NCI-H187 (cell line): Measurements from ENCODE around the gene MYOZ3.

Source experiments
- DNase-seq, 2 experiments: peaks; one replicate each; lab custom pipeline; 2025; lab: John Stamatoyannopoulos, UW

Gene MYOZ3

GRCh38 chr5:150627731-150628545, 33.1 kb upstream of the MYOZ3 start:
- DNase-seq, result no peak

- DNase-seq, result no peak
Measured at GRCh38 chr5:150628936-150629485, 32.0 kb upstream of the MYOZ3 start.

GRCh38 chr5:150630016-150630415, 31.0 kb upstream of the MYOZ3 start:
- no peak for DNase-seq

- no peak for DNase-seq
Measured at GRCh38 chr5:150630461-150631325, 30.4 kb upstream of the MYOZ3 start.

- DNase-seq, result no peak
Measured at GRCh38 chr5:150631326-150631701, 29.7 kb upstream of the MYOZ3 start.

- DNase-seq, result no peak
Measured at GRCh38 chr5:150632305-150633160, 28.5 kb upstream of the MYOZ3 start.

- DNase-seq, result no peak
Measured at GRCh38 chr5:150633429-150633828, 27.6 kb upstream of the MYOZ3 start.

- DNase-seq, result no peak
Measured at GRCh38 chr5:150636391-150637244, 24.4 kb upstream of the MYOZ3 start.

- DNase-seq, result no peak
Measured at GRCh38 chr5:150637245-150638052, 23.6 kb upstream of the MYOZ3 start.

GRCh38 chr5:150638053-150638444, 23.0 kb upstream of the MYOZ3 start:
- no peak for DNase-seq

GRCh38 chr5:150638488-150639376, 22.3 kb upstream of the MYOZ3 start:
- no peak for DNase-seq

- no peak for DNase-seq
Measured at GRCh38 chr5:150639377-150639692, 21.7 kb upstream of the MYOZ3 start.

GRCh38 chr5:150639751-150640150, 21.3 kb upstream of the MYOZ3 start:
- DNase-seq, result no peak

- DNase-seq, result no peak
Measured at GRCh38 chr5:150640311-150641005, 20.6 kb upstream of the MYOZ3 start, which contains the start of gene SYNPO. TSS of gene SYNPO (plus strand) at chr5:150640660. CDS start at chr5:150648276, 7,616 bp downstream.

GRCh38 chr5:150641006-150641570, 20.0 kb upstream of the MYOZ3 start:
- no peak for DNase-seq

- DNase-seq, result no peak
Measured at GRCh38 chr5:150641824-150642566, 19.1 kb upstream of the MYOZ3 start.

- DNase-seq, result no peak
Measured at GRCh38 chr5:150642567-150642927, 18.5 kb upstream of the MYOZ3 start.
